NCI-H187 (cell line): ENCODE results near the gene CD247.

Experiments
- DNase-seq, 2 experiments: peaks; one replicate each; lab custom pipeline; 2025; lab: John Stamatoyannopoulos, UW

Gene CD247

GRCh38 chr1:167413328-167413727, 105.0 kb downstream of the CD247 start:
- no peak for DNase-seq

- no peak for DNase-seq
Observed at GRCh38 chr1:167412920-167413319, 105.4 kb downstream of the CD247 start.

GRCh38 chr1:167412072-167412471, 106.3 kb downstream of the CD247 start:
- DNase-seq = no peak

- DNase-seq = no peak
Observed at GRCh38 chr1:167409183-167409582, 109.1 kb downstream of the CD247 start.

GRCh38 chr1:167408355-167408754, 110.0 kb downstream of the CD247 start:
- no peak for DNase-seq

GRCh38 chr1:167404908-167405307, 113.4 kb downstream of the CD247 start:
- DNase-seq = no peak

- DNase-seq = no peak
Observed at GRCh38 chr1:167404161-167404888, 114.0 kb downstream of the CD247 start.

- peak in 1 of 2 experiments; percentile 29 for DNase-seq
Observed at GRCh38 chr1:167401260-167401873, 117.0 kb downstream of the CD247 start.

- no peak for DNase-seq
Observed at GRCh38 chr1:167400359-167400953, 117.9 kb downstream of the CD247 start.

- DNase-seq = no peak
Observed at GRCh38 chr1:167392200-167392696, 126.1 kb downstream of the CD247 start.

- DNase-seq = no peak
Observed at GRCh38 chr1:167388976-167389375, 129.4 kb downstream of the CD247 start.

- no peak for DNase-seq
Observed at GRCh38 chr1:167387251-167387910, 130.9 kb downstream of the CD247 start.
